HEK293 (cell line): Measurements from ENCODE around the gene OIP5.
A peak's percentile ranks its signal among the peaks of the same experiment; 100 is the strongest.

Experiments
- CTCF ChIA-PET: fragments of 350-600 bp; formaldehyde crosslinking; extraction: SDS; loops from one replicate; lab custom pipeline; 2021; ENCODE audit warnings: antibody characterized with exemption; lab: Yijun Ruan, JAX
- POLR2A ChIA-PET: fragments of 300-600 bp; formaldehyde crosslinking; extraction: SDS; loops from one replicate; lab custom pipeline; 2020; ENCODE audit warnings: antibody characterized with exemption, inconsistent platforms; lab: Yijun Ruan, JAX
- H3K27ac ChIP-seq: fragments of 200-500 bp; sonication (Bioruptor generic); 2 replicates; pipeline ENCODE4 v1.5.1; 2014; ENCODE audit warnings: low read depth, low read length, control low read depth, inconsistent platforms; ENCODE audit errors: extremely low read depth
- H3K36me3 ChIP-seq, 2 experiments: fragments of 200-500 bp in 1 of 2; sonication (Bioruptor generic) in 1 of 2; 1 replicate in 1 of 2; 2 replicates in 1 of 2; pipeline ENCODE4 v1.5.1; 2014 to 2017; ENCODE audit warnings: inconsistent platforms in 2 of 2, low read length in 2 of 2; ENCODE audit not compliant: control insufficient read depth in 2 of 2, insufficient read depth in 1 of 2
- H3K4me1 ChIP-seq: fragments of 200-500 bp; sonication (Bioruptor generic); 2 replicates; pipeline ENCODE4 v1.5.1; 2014; ENCODE audit warnings: mild to moderate bottlenecking, low read length, inconsistent platforms; ENCODE audit not compliant: control insufficient read depth, insufficient read depth
- H3K4me3 ChIP-seq: 2 replicates; pipeline ENCODE4 v1.5.1; 2011; ENCODE audit warnings: low read depth, mild to moderate bottlenecking, control low read depth, low read length, moderate library complexity
- H3K9me3 ChIP-seq: fragments of 200-500 bp; sonication (Bioruptor generic); 2 replicates; pipeline ENCODE4 v1.5.1; 2014; ENCODE audit warnings: low read depth, low read length, inconsistent platforms; ENCODE audit not compliant: control insufficient read depth, insufficient read depth
- GLIS1 ChIP-seq: fragments of 450-650 bp; formaldehyde crosslinking; IDR thresholded peaks from 2 replicates; pipeline ENCODE4 v1.5.1; 2016; ENCODE audit warnings: missing biosample characterization, missing genetic modification characterization
- KLF8 ChIP-seq: fragments of 450-650 bp; formaldehyde crosslinking; IDR thresholded peaks from 2 replicates; pipeline ENCODE4 v1.5.1; 2016; ENCODE audit warnings: missing biosample characterization, missing genetic modification characterization
- MEIS1 ChIP-seq: sonication (generic); formaldehyde crosslinking; IDR thresholded peaks from 2 replicates; pipeline ENCODE4 v1.8.1; 2022; ENCODE audit warnings: missing genetic modification reagents, mild to moderate bottlenecking, borderline replicate concordance
- SALL2 ChIP-seq: fragments of 450-650 bp; formaldehyde crosslinking; IDR thresholded peaks from 2 replicates; pipeline ENCODE4 v1.5.0; 2017; ENCODE audit warnings: missing biosample characterization, mild to moderate bottlenecking, missing genetic modification characterization, borderline replicate concordance
- ZBTB48 ChIP-seq: fragments of 450-650 bp; formaldehyde crosslinking; IDR thresholded peaks from 2 replicates; pipeline ENCODE4 v1.5.1; 2016; ENCODE audit warnings: missing biosample characterization, missing genetic modification characterization
- ZFP69B ChIP-seq: fragments of 450-650 bp; formaldehyde crosslinking; IDR thresholded peaks from 2 replicates; pipeline ENCODE4 v1.5.1; 2016; ENCODE audit warnings: missing biosample characterization, missing genetic modification characterization
- ZNF146 ChIP-seq: fragments of 450-650 bp; formaldehyde crosslinking; IDR thresholded peaks from 2 replicates; pipeline ENCODE4 v1.5.1; 2016; ENCODE audit warnings: missing biosample characterization, missing genetic modification characterization
- ZNF350 ChIP-seq: fragments of 450-650 bp; formaldehyde crosslinking; IDR thresholded peaks from 2 replicates; pipeline ENCODE4 v1.5.0; 2017; ENCODE audit warnings: missing biosample characterization, mild to moderate bottlenecking, missing genetic modification characterization
- ZNF37A ChIP-seq: fragments of 450-650 bp; IDR thresholded peaks from 2 replicates; pipeline ENCODE4 v1.5.1; 2018; ENCODE audit warnings: missing biosample characterization, missing genetic modification characterization
- ZNF510 ChIP-seq: fragments of 450-650 bp; formaldehyde crosslinking; IDR thresholded peaks from 2 replicates; pipeline ENCODE4 v1.5.1; 2018; ENCODE audit warnings: mild to moderate bottlenecking, missing genetic modification characterization, missing biosample characterization; ENCODE audit not compliant: insufficient replicate concordance
- ZNF555 ChIP-seq: fragments of 450-650 bp; formaldehyde crosslinking; conservative IDR thresholded peaks from 2 replicates; pipeline ENCODE4 v1.5.1; 2017; ENCODE audit warnings: missing biosample characterization, mild to moderate bottlenecking, missing genetic modification characterization, inconsistent platforms
- ZNF707 ChIP-seq: fragments of 450-650 bp; formaldehyde crosslinking; IDR thresholded peaks from 2 replicates; pipeline ENCODE4 v1.5.1; 2016; ENCODE audit warnings: missing biosample characterization, missing genetic modification characterization
- ZNF776 ChIP-seq: fragments of 450-650 bp; formaldehyde crosslinking; IDR thresholded peaks from 2 replicates; pipeline ENCODE4 v1.5.0; 2017; ENCODE audit warnings: missing biosample characterization, missing genetic modification characterization, borderline replicate concordance
- ZNF792 ChIP-seq: fragments of 450-650 bp; formaldehyde crosslinking; IDR thresholded peaks from 2 replicates; pipeline ENCODE4 v1.5.1; 2016; ENCODE audit warnings: missing biosample characterization, missing genetic modification characterization
- ZNF830 ChIP-seq: fragments of 450-650 bp; IDR thresholded peaks from 2 replicates; pipeline ENCODE4 v1.5.0; 2018; ENCODE audit warnings: missing biosample characterization, missing genetic modification characterization, low read depth, mild to moderate bottlenecking, moderate library complexity
- ZNF837 ChIP-seq: fragments of 450-650 bp; formaldehyde crosslinking; IDR thresholded peaks from 2 replicates; pipeline ENCODE4 v1.5.1; 2016; ENCODE audit warnings: missing biosample characterization, missing genetic modification characterization
- TF ChIP-seq, protein P1 (sequence below): fragments of 450-650 bp; formaldehyde crosslinking; IDR thresholded peaks from 2 replicates; pipeline ENCODE4 v1.5.1; 2016; ENCODE audit warnings: missing biosample characterization, missing genetic modification characterization
- TF ChIP-seq, protein P2 (sequence below): fragments of 450-650 bp; formaldehyde crosslinking; IDR thresholded peaks from 2 replicates; pipeline ENCODE4 v1.5.0; 2017; ENCODE audit warnings: missing biosample characterization, missing genetic modification characterization, borderline replicate concordance
- TF ChIP-seq, protein P3 (sequence below): fragments of 450-650 bp; formaldehyde crosslinking; IDR thresholded peaks from 2 replicates; pipeline ENCODE4 v1.5.1; 2016; ENCODE audit warnings: missing biosample characterization, missing genetic modification characterization

The OIP5 gene

DNA sequence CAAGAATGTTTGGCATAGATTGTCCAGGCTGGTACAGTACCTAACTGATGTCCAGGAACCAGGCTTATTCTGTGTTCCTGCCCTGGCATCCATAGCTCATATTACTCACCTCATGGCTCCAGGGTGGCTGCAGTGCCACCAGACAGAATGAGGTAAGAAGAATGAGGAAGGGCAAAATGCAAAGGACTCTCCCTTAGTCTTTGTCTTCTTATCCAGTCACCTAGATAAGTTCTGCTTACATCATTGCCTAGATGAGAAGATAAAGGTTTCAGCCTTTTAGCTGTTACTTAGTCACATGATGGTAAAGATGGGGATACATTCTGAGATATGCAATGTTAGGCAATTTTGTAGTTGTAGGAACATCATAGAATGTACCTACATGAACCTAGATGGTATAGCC is 55.6 kb downstream of the OIP5 start:
- Histone ChIP-seq H3K9me3 (no peaks in the 10 kb centered on the region), H3K36me3 (peaks cover 0 to 24% of the 10 kb centered on the region in 2 experiments), H3K4me3 (no peak overlapping the region), H3K27ac (no peak overlapping the region), H3K4me1 (no peaks in the 10 kb centered on the region)
- TF ChIP-seq ZFP69B, result no peak
- TF ChIP-seq, protein P1, sequence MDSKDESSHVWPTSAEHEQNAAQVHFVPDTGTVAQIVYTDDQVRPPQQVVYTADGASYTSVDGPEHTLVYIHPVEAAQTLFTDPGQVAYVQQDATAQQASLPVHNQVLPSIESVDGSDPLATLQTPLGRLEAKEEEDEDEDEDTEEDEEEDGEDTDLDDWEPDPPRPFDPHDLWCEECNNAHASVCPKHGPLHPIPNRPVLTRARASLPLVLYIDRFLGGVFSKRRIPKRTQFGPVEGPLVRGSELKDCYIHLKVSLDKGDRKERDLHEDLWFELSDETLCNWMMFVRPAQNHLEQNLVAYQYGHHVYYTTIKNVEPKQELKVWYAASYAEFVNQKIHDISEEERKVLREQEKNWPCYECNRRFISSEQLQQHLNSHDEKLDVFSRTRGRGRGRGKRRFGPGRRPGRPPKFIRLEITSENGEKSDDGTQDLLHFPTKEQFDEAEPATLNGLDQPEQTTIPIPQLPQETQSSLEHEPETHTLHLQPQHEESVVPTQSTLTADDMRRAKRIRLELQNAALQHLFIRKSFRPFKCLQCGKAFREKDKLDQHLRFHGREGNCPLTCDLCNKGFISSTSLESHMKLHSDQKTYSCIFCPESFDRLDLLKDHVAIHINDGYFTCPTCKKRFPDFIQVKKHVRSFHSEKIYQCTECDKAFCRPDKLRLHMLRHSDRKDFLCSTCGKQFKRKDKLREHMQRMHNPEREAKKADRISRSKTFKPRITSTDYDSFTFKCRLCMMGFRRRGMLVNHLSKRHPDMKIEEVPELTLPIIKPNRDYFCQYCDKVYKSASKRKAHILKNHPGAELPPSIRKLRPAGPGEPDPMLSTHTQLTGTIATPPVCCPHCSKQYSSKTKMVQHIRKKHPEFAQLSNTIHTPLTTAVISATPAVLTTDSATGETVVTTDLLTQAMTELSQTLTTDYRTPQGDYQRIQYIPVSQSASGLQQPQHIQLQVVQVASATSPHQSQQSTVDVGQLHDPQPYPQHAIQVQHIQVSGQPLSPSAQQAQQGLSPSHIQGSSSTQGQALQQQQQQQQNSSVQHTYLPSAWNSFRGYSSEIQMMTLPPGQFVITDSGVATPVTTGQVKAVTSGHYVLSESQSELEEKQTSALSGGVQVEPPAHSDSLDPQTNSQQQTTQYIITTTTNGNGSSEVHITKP (tag by site-specific recombination), result peak; percentile 29; the same call in 1 of the 2 replicates
- no peak for TF ChIP-seq ZNF792 (tag by site-specific recombination)
- no peak for TF ChIP-seq ZNF350 (tag by site-specific recombination)
- ChIA-PET CTCF (no interaction called here), POLR2A (no interaction called here)

DNA sequence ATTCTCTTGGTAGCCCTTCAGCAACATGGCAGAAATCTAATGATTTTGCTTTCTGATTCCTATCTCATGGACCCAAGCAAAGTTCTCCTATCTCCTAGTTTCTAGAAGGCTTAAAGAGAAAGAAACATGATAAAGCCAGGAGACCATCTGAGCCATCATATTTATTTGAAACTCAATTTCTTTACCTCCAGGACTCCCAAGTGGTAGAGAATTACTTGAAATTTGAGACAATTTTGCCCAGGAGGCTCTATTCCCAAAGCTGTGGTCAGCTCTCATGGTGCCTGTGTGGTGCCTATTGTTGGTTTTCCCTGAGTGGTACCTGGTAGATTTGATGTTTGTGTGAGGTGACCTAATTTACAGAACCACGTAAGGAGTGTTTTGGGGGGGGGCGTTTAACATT is 62.5 kb downstream of the OIP5 start:
- Histone ChIP-seq H3K36me3 (peaks cover 4 to 12% of the 10 kb centered on the region in 2 experiments; a peak in 2 of 3 replicates), H3K27ac (no peak overlapping the region), H3K4me1 (no peaks in the 10 kb centered on the region), H3K4me3 (no peak overlapping the region)
- POLR2A ChIA-PET, result interaction anchor here (0.6 kb wide), 1 partner anchor 20 kb away, joined by 3 read pairs; no protein-coding TSS in a partner anchor
- CTCF ChIA-PET, result no interaction called here
- TF ChIP-seq GLIS1 (peak; percentile 62), ZNF555 (tag by site-specific recombination) (no peak)
- TF ChIP-seq, all 188 proteins: peak for 1
- no peaks in the 10 kb centered on the region for H3K9me3 ChIP-seq

DNA sequence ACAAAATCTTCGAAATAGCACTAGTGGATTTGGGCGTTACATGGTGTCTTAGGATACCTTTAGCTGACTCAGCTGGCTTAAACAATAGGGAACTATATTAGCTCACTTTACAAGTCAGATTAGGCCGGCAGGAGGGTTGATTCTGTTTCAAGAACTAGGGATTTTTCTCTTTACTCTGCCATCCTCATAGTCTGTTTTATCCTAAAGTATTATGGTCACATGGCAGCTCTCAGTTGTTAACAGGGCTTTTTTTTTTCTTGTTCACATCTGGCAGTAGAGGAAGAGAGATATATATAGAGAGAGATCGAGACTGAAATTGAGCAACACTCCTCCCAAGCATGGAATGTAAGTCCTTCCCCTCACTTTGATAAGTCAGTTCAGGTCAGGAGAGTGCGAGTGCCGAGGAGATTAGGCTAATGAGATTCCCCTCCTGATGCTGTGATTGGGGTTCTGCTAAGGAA is 68.5 kb downstream of the OIP5 start:
- Histone ChIP-seq H3K27ac (no peak overlapping the region), H3K9me3 (no peaks in the 10 kb centered on the region), H3K36me3 (peaks cover 4 to 19% of the 10 kb centered on the region in 2 experiments; a peak in 2 of 3 replicates), H3K4me3 (no peak overlapping the region), H3K4me1 (no peaks in the 10 kb centered on the region)
- ChIA-PET CTCF (no interaction called here), POLR2A (no interaction called here)
- no peak for TF ChIP-seq ZNF830
- TF ChIP-seq, protein P2, sequence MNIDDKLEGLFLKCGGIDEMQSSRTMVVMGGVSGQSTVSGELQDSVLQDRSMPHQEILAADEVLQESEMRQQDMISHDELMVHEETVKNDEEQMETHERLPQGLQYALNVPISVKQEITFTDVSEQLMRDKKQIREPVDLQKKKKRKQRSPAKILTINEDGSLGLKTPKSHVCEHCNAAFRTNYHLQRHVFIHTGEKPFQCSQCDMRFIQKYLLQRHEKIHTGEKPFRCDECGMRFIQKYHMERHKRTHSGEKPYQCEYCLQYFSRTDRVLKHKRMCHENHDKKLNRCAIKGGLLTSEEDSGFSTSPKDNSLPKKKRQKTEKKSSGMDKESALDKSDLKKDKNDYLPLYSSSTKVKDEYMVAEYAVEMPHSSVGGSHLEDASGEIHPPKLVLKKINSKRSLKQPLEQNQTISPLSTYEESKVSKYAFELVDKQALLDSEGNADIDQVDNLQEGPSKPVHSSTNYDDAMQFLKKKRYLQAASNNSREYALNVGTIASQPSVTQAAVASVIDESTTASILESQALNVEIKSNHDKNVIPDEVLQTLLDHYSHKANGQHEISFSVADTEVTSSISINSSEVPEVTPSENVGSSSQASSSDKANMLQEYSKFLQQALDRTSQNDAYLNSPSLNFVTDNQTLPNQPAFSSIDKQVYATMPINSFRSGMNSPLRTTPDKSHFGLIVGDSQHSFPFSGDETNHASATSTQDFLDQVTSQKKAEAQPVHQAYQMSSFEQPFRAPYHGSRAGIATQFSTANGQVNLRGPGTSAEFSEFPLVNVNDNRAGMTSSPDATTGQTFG (tag by site-specific recombination), result no peak
- TF ChIP-seq ZNF37A (tag by site-specific recombination), result no peak
- no peak for TF ChIP-seq SALL2 (tag by site-specific recombination)
- no peak for TF ChIP-seq KLF8
- no peak for TF ChIP-seq ZNF837 (tag by site-specific recombination)
- no peak for TF ChIP-seq ZNF510 (tag by site-specific recombination)
- no peak for TF ChIP-seq ZBTB48 (tag by site-specific recombination)
- TF ChIP-seq MEIS1 (CRISPR knock-in tag), result no peak
- no peak for TF ChIP-seq ZNF707 (tag by site-specific recombination)
- TF ChIP-seq, protein P3, sequence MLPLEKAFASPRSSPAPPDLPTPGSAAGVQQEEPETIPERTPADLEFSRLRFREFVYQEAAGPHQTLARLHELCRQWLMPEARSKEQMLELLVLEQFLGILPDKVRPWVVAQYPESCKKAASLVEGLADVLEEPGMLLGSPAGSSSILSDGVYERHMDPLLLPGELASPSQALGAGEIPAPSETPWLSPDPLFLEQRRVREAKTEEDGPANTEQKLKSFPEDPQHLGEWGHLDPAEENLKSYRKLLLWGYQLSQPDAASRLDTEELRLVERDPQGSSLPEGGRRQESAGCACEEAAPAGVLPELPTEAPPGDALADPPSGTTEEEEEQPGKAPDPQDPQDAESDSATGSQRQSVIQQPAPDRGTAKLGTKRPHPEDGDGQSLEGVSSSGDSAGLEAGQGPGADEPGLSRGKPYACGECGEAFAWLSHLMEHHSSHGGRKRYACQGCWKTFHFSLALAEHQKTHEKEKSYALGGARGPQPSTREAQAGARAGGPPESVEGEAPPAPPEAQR (tag by site-specific recombination), result no peak
- TF ChIP-seq ZNF776 (tag by site-specific recombination), result no peak
- TF ChIP-seq ZNF146 (tag by site-specific recombination), result no peak
